Measurements from ENCODE around the gene PLXNC1. TPM values are rescaled to one million over a fixed set of nuclear protein-coding genes. Genes with fewer than 3 reads are reported as not detected.

PLXNC1 gene
- polyA plus RNA-seq, 1 of the 3 experiments (the other 2 are of a cell fraction) = 0.23 TPM

DNA sequence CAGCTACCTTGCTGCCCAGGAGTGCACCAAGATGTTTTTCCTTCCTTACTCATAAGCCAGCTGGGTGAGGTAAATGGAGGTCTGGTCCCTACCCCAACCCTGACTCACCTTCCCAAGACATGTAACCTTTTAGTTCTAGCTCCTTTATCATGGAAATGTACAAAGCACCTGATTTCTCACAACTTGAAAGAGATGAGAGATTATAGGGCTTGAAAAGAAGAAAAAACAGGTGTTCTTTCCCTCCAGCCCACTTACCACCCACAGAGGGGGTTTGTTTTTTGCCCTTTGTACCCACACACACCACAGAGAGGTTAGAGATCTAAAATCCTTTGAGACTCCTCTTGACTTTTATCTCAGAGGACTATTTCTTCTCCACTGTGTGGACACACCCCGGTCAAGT is 21.1 kb downstream of the PLXNC1 start (continued):
- TF ChIP-seq, protein P1, sequence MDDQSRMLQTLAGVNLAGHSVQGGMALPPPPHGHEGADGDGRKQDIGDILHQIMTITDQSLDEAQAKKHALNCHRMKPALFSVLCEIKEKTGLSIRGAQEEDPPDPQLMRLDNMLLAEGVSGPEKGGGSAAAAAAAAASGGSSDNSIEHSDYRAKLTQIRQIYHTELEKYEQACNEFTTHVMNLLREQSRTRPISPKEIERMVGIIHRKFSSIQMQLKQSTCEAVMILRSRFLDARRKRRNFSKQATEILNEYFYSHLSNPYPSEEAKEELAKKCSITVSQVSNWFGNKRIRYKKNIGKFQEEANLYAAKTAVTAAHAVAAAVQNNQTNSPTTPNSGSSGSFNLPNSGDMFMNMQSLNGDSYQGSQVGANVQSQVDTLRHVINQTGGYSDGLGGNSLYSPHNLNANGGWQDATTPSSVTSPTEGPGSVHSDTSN (IDR thresholded peaks at IDR 0.05) = no peak
- TF ChIP-seq MXI1 (IDR thresholded peaks at IDR 0.05; ENCODE audit: low read depth, low read length) (no peak), TEAD4 (IDR thresholded peaks at IDR 0.05; ENCODE audit: borderline replicate concordance, insufficient read depth) (no peak), YY1 (IDR thresholded peaks at IDR 0.05; ENCODE audit: low read depth) (no peak)

DNA sequence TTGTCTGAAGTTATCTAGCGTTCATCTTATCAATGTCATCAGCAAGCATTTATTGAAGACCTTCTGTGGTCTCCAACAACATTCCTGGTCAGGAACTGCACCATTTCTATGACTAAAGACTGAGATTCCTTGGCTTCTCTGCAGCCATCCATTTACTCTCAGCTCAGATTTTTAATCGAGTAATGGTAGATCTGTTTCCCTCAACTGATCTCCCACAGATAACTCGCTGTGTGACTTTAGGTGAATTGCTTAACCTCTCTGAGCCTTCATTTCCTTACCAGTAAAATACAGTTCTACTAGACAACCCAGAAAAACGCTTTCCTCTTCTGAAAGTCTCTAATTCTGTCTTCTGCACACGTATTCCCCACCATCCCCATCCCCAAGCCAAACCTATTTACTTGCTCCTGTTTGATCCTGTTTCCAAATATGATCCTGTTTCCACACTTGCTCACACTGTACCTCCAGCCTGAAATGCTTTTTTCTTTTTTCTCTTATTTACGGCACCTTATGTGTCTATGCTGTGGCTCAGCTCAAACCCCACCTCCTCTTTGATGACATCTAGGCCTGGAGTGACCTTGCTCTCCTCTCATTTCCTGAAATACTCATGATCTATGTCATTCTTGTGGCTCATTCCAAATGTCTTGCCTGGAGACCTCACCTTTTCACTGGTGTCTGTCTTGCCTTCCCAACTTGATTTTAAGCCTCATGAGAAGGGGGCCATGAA is 21.8 kb downstream of the PLXNC1 start:
- WGBS (ENCODE audit: low lambda C conversion rate) = 32% methylated on average over 6 of the region's 6 CpGs
- Histone ChIP-seq H3K9me2 (no peaks in the 10 kb centered on the region), H2AFZ (ENCODE audit: low read depth) (no peak overlapping the region), H3K4me2 (no peak overlapping the region), H3K4me3 (ENCODE audit: low read depth in 2 of 2, low read length in 1 of 2) (no peak overlapping the region), H4K20me1 (ENCODE audit: insufficient read depth) (no peaks in the 10 kb centered on the region), H3K4me1 (ENCODE audit: control insufficient read depth in 1 of 2, insufficient read depth in 2 of 2, low read depth in 1 of 2, low read length in 1 of 2) (peaks cover 0 to under 1% of the 10 kb centered on the region in 2 experiments; a peak in 1 of 4 replicates), H3K27me3 (ENCODE audit: insufficient read depth) (no peaks in the 10 kb centered on the region), H3K27ac (ENCODE audit: low read depth in 2 of 2, low read length in 1 of 2) (no peak overlapping the region), H3K9ac (no peak overlapping the region), H3K79me2 (ENCODE audit: insufficient read depth) (no peaks in the 10 kb centered on the region), H3F3A (replicated peaks; ENCODE audit: insufficient read depth) (no peaks in the 10 kb centered on the region), H3K9me3 (no peaks in the 10 kb centered on the region), H3K36me3 (replicated peaks in 1 of 2; ENCODE audit: control insufficient read depth in 1 of 2, insufficient read depth in 2 of 2, low read length in 1 of 2) (no peaks in the 10 kb centered on the region)
- TF ChIP-seq RXRA (IDR thresholded peaks at IDR 0.05; ENCODE audit: borderline replicate concordance, low read depth) = no peak
- TF ChIP-seq, protein P2, sequence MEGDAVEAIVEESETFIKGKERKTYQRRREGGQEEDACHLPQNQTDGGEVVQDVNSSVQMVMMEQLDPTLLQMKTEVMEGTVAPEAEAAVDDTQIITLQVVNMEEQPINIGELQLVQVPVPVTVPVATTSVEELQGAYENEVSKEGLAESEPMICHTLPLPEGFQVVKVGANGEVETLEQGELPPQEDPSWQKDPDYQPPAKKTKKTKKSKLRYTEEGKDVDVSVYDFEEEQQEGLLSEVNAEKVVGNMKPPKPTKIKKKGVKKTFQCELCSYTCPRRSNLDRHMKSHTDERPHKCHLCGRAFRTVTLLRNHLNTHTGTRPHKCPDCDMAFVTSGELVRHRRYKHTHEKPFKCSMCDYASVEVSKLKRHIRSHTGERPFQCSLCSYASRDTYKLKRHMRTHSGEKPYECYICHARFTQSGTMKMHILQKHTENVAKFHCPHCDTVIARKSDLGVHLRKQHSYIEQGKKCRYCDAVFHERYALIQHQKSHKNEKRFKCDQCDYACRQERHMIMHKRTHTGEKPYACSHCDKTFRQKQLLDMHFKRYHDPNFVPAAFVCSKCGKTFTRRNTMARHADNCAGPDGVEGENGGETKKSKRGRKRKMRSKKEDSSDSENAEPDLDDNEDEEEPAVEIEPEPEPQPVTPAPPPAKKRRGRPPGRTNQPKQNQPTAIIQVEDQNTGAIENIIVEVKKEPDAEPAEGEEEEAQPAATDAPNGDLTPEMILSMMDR (IDR thresholded peaks at IDR 0.05) = no peak
- no peak for TF ChIP-seq NFIC (IDR thresholded peaks at IDR 0.05; ENCODE audit: borderline replicate concordance)
- TF ChIP-seq GABPA (IDR thresholded peaks at IDR 0.05; ENCODE audit: low read depth) = no peak
- no peak for TF ChIP-seq NRF1 (IDR thresholded peaks at IDR 0.05; ENCODE audit: low read depth, low read length)
- no peak for TF ChIP-seq SIN3A (IDR thresholded peaks at IDR 0.05; ENCODE audit: borderline replicate concordance, low read depth, low read length)
- TF ChIP-seq RCOR1 (IDR thresholded peaks at IDR 0.05; ENCODE audit: low read length) = no peak
- TF ChIP-seq, protein P3, sequence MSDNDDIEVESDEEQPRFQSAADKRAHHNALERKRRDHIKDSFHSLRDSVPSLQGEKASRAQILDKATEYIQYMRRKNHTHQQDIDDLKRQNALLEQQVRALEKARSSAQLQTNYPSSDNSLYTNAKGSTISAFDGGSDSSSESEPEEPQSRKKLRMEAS (IDR thresholded peaks at IDR 0.05; ENCODE audit: low read depth) = no peak
- TF ChIP-seq FOSL2 (IDR thresholded peaks at IDR 0.05; ENCODE audit: borderline replicate concordance, low read depth) = no peak
- TF ChIP-seq, protein P4, sequence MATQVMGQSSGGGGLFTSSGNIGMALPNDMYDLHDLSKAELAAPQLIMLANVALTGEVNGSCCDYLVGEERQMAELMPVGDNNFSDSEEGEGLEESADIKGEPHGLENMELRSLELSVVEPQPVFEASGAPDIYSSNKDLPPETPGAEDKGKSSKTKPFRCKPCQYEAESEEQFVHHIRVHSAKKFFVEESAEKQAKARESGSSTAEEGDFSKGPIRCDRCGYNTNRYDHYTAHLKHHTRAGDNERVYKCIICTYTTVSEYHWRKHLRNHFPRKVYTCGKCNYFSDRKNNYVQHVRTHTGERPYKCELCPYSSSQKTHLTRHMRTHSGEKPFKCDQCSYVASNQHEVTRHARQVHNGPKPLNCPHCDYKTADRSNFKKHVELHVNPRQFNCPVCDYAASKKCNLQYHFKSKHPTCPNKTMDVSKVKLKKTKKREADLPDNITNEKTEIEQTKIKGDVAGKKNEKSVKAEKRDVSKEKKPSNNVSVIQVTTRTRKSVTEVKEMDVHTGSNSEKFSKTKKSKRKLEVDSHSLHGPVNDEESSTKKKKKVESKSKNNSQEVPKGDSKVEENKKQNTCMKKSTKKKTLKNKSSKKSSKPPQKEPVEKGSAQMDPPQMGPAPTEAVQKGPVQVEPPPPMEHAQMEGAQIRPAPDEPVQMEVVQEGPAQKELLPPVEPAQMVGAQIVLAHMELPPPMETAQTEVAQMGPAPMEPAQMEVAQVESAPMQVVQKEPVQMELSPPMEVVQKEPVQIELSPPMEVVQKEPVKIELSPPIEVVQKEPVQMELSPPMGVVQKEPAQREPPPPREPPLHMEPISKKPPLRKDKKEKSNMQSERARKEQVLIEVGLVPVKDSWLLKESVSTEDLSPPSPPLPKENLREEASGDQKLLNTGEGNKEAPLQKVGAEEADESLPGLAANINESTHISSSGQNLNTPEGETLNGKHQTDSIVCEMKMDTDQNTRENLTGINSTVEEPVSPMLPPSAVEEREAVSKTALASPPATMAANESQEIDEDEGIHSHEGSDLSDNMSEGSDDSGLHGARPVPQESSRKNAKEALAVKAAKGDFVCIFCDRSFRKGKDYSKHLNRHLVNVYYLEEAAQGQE (IDR thresholded peaks at IDR 0.05; ENCODE audit: low read depth, low read length) = no peak
- no peak for TF ChIP-seq CHD2 (IDR thresholded peaks at IDR 0.05; ENCODE audit: low read length, partially characterized antibody)
- TF ChIP-seq TCF12 (IDR thresholded peaks at IDR 0.05) = no peak
- TF ChIP-seq, protein P5, sequence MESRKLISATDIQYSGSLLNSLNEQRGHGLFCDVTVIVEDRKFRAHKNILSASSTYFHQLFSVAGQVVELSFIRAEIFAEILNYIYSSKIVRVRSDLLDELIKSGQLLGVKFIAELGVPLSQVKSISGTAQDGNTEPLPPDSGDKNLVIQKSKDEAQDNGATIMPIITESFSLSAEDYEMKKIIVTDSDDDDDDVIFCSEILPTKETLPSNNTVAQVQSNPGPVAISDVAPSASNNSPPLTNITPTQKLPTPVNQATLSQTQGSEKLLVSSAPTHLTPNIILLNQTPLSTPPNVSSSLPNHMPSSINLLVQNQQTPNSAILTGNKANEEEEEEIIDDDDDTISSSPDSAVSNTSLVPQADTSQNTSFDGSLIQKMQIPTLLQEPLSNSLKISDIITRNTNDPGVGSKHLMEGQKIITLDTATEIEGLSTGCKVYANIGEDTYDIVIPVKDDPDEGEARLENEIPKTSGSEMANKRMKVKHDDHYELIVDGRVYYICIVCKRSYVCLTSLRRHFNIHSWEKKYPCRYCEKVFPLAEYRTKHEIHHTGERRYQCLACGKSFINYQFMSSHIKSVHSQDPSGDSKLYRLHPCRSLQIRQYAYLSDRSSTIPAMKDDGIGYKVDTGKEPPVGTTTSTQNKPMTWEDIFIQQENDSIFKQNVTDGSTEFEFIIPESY (IDR thresholded peaks at IDR 0.05; ENCODE audit: borderline replicate concordance, low read depth) = no peak
- no peak for TF ChIP-seq RFX5 (IDR thresholded peaks at IDR 0.05; ENCODE audit: low read length)
- TF ChIP-seq, protein P6, sequence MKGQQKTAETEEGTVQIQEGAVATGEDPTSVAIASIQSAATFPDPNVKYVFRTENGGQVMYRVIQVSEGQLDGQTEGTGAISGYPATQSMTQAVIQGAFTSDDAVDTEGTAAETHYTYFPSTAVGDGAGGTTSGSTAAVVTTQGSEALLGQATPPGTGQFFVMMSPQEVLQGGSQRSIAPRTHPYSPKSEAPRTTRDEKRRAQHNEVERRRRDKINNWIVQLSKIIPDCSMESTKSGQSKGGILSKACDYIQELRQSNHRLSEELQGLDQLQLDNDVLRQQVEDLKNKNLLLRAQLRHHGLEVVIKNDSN (IDR thresholded peaks at IDR 0.05; ENCODE audit: borderline replicate concordance, low read depth) = no peak
- no peak for TF ChIP-seq TEAD4 (IDR thresholded peaks at IDR 0.05; ENCODE audit: borderline replicate concordance, insufficient read depth)
- TF ChIP-seq, protein P7, sequence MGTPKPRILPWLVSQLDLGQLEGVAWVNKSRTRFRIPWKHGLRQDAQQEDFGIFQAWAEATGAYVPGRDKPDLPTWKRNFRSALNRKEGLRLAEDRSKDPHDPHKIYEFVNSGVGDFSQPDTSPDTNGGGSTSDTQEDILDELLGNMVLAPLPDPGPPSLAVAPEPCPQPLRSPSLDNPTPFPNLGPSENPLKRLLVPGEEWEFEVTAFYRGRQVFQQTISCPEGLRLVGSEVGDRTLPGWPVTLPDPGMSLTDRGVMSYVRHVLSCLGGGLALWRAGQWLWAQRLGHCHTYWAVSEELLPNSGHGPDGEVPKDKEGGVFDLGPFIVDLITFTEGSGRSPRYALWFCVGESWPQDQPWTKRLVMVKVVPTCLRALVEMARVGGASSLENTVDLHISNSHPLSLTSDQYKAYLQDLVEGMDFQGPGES (IDR thresholded peaks at IDR 0.05; ENCODE audit: low read depth, low read length) = no peak
- no peak for DNase-seq
- POLR2A ChIA-PET = no interaction called here
- CTCF ChIA-PET = interaction anchor here (3.6 kb wide), 1 partner anchor 21 kb away, joined by 13 read pairs; no protein-coding TSS in a partner anchor

Data from SK-N-SH (cell line).